ENCODE results near the gene KCNQ1.

KCNQ1 gene

GRCh38 chr11:2883979-2884815 is 439.4 kb downstream of the KCNQ1 start:
- no peak for DNase-seq

- DNase-seq, result no peak
Measured at GRCh38 chr11:2885017-2885677, 440.3 kb downstream of the KCNQ1 start.

GRCh38 chr11:2885678-2886081 is 440.9 kb downstream of the KCNQ1 start, which contains the start of gene CDKN1C:
Gene CDKN1C (minus strand): TSS chr11:2885775. CDS start chr11:2885456, 319 bp downstream.
- DNase-seq, result peak in 1 of 2 experiments; percentile 52

GRCh38 chr11:2886191-2886894 is 441.5 kb downstream of the KCNQ1 start:
- DNase-seq, result no peak

GRCh38 chr11:2886936-2887335 is 442.1 kb downstream of the KCNQ1 start:
- DNase-seq, result no peak

GRCh38 chr11:2887515-2888195 is 442.8 kb downstream of the KCNQ1 start:
- no peak for DNase-seq

- peak; percentile 18 to 51 for DNase-seq
Measured at GRCh38 chr11:2888266-2888968, 443.6 kb downstream of the KCNQ1 start.

- no peak for DNase-seq
Measured at GRCh38 chr11:2889362-2890273, 444.8 kb downstream of the KCNQ1 start.

GRCh38 chr11:2890466-2891294 is 445.9 kb downstream of the KCNQ1 start:
- no peak for DNase-seq

GRCh38 chr11:2891326-2892214 is 446.8 kb downstream of the KCNQ1 start:
- no peak for DNase-seq

- DNase-seq, result no peak
Measured at GRCh38 chr11:2892215-2892966, 447.6 kb downstream of the KCNQ1 start.

GRCh38 chr11:2892967-2893528 is 448.2 kb downstream of the KCNQ1 start:
- DNase-seq, result no peak

- no peak for DNase-seq
Measured at GRCh38 chr11:2893935-2894334, 449.1 kb downstream of the KCNQ1 start.

- no peak for DNase-seq
Measured at GRCh38 chr11:2896047-2896446, 451.2 kb downstream of the KCNQ1 start.

- DNase-seq, result no peak
Measured at GRCh38 chr11:2897048-2897447, 452.2 kb downstream of the KCNQ1 start.

- DNase-seq, result no peak
Measured at GRCh38 chr11:2898366-2899079, 453.7 kb downstream of the KCNQ1 start.

Data from NCI-H187 (cell line).